ENCODE measurements around the gene OR6C70. TPM values are rescaled to one million over a fixed set of nuclear protein-coding genes. Genes with fewer than 3 reads are reported as not detected.

Gene OR6C70
- total RNA-seq, 1 experiment from 2014 or later: not detected

Other genes with a start within 250 kb of the OR6C70 start
- gene OR10A7, start 249.1 kb downstream of the OR6C70 start, total RNA-seq (2021; ENCODE audit: unreplicated experiment): not detected
- not detected for gene OR6C74, start 225.5 kb downstream of the OR6C70 start, total RNA-seq (2021; ENCODE audit: unreplicated experiment)
- not detected for gene OR6C6, start 173.6 kb downstream of the OR6C70 start, total RNA-seq (2021; ENCODE audit: unreplicated experiment)
- gene OR6C1, start 155.8 kb downstream of the OR6C70 start, total RNA-seq (2021; ENCODE audit: unreplicated experiment): not detected
- gene OR6C3, start 139.4 kb downstream of the OR6C70 start, total RNA-seq (2021; ENCODE audit: unreplicated experiment): not detected
- gene OR6C75, start 107.2 kb downstream of the OR6C70 start, total RNA-seq (2021; ENCODE audit: unreplicated experiment): not detected
- gene OR6C65, start 69.6 kb downstream of the OR6C70 start, total RNA-seq (2021; ENCODE audit: unreplicated experiment): not detected
- gene OR6C76, start 43.9 kb downstream of the OR6C70 start, total RNA-seq (2021; ENCODE audit: unreplicated experiment): not detected
- not detected for gene OR6C2, start 26.1 kb downstream of the OR6C70 start, total RNA-seq (2021; ENCODE audit: unreplicated experiment)
- gene OR6C68, start 22.2 kb upstream of the OR6C70 start, total RNA-seq (2021; ENCODE audit: unreplicated experiment): not detected
- gene OR6C4, start 79.5 kb upstream of the OR6C70 start, total RNA-seq (2021; ENCODE audit: unreplicated experiment): not detected
- gene OR2AP1, start 102.3 kb upstream of the OR6C70 start, total RNA-seq (2021; ENCODE audit: unreplicated experiment): not detected
- gene OR10P1, start 166.8 kb upstream of the OR6C70 start, total RNA-seq (2021; ENCODE audit: unreplicated experiment): not detected
- gene ITGA7, start 237.8 kb upstream of the OR6C70 start, total RNA-seq (2021; ENCODE audit: unreplicated experiment): 2.5 TPM
- 87.3 TPM for gene BLOC1S1, start 245.9 kb upstream of the OR6C70 start, total RNA-seq (2021; ENCODE audit: unreplicated experiment)